HepG2 (cell line): ENCODE results near the gene SSR2. TPM values are rescaled to one million over a fixed set of nuclear protein-coding genes. Genes with fewer than 3 reads are reported as not detected.
A peak's percentile ranks its signal among the peaks of the same experiment; 100 is the strongest.

Experiments used
- ATF6 ChIP-seq: sonication (generic); formaldehyde crosslinking; conservative IDR thresholded peaks from 2 replicates; pipeline ENCODE4 v1.4.0; 2020; ENCODE audit warnings: missing genetic modification reagents
- GLMP ChIP-seq: sonication (generic); formaldehyde crosslinking; IDR thresholded peaks from 2 replicates; pipeline ENCODE4 v1.9.0; 2021; ENCODE audit warnings: missing genetic modification reagents, mild to moderate bottlenecking, borderline replicate concordance
- GPBP1L1 ChIP-seq: sonication (generic); formaldehyde crosslinking; IDR thresholded peaks from 2 replicates; pipeline ENCODE4 v1.5.0; 2020; ENCODE audit warnings: mild to moderate bottlenecking, missing genetic modification reagents
- GPN1 ChIP-seq: sonication (generic); formaldehyde crosslinking; IDR thresholded peaks from 2 replicates; pipeline ENCODE4 v1.5.1; 2020; ENCODE audit warnings: missing genetic modification reagents, borderline replicate concordance
- HDAC2 ChIP-seq: sonication (generic); formaldehyde crosslinking; IDR thresholded peaks from 2 replicates; pipeline ENCODE4 v1.4.0; 2020; ENCODE audit warnings: missing genetic modification reagents
- HNF1B ChIP-seq: sonication (generic); formaldehyde crosslinking; IDR thresholded peaks from 2 replicates; pipeline ENCODE4 v1.5.1; 2020; ENCODE audit warnings: mild to moderate bottlenecking, moderate library complexity, missing genetic modification reagents
- KDM4B ChIP-seq: sonication (generic); formaldehyde crosslinking; IDR thresholded peaks from 2 replicates; pipeline ENCODE4 v1.4.0; 2020; ENCODE audit warnings: missing genetic modification reagents
- ZBTB21 ChIP-seq: sonication (generic); formaldehyde crosslinking; IDR thresholded peaks from 2 replicates; pipeline ENCODE4 v1.4.0; 2020; ENCODE audit warnings: missing genetic modification reagents
- ZBTB25 ChIP-seq: IDR thresholded peaks from 2 replicates; pipeline ENCODE4 v1.6.1; 2018; ENCODE audit warnings: missing genetic modification reagents
- ZKSCAN1 ChIP-seq: fragments of 150-350 bp; IDR thresholded peaks from 2 replicates; pipeline ENCODE4 v1.6.1; 2014; ENCODE audit warnings: low read length
- ZNF224 ChIP-seq: sonication (generic); formaldehyde crosslinking; IDR thresholded peaks from 2 replicates; pipeline ENCODE4 v1.5.0; 2020; ENCODE audit warnings: mild to moderate bottlenecking, missing genetic modification reagents
- ZNF276 ChIP-seq: sonication (generic); formaldehyde crosslinking; IDR thresholded peaks from 2 replicates; pipeline ENCODE4 v1.4.0; 2020; ENCODE audit warnings: mild to moderate bottlenecking, low read depth, missing genetic modification reagents
- ZNF333 ChIP-seq: sonication (generic); formaldehyde crosslinking; IDR thresholded peaks from 2 replicates; pipeline ENCODE4 v1.4.0; 2020; ENCODE audit warnings: mild to moderate bottlenecking, missing genetic modification reagents, borderline replicate concordance
- ZNF574 ChIP-seq: sonication (generic); formaldehyde crosslinking; IDR thresholded peaks from 2 replicates; pipeline ENCODE4 v1.4.0; 2020; ENCODE audit warnings: missing genetic modification reagents
- ZNF678 ChIP-seq: sonication (generic); formaldehyde crosslinking; IDR thresholded peaks from 2 replicates; pipeline ENCODE4 v1.4.0; 2020; ENCODE audit warnings: mild to moderate bottlenecking, missing genetic modification reagents
- ZNF879 ChIP-seq: sonication (generic); formaldehyde crosslinking; IDR thresholded peaks from 2 replicates; pipeline ENCODE4 v1.8.1; 2023; ENCODE audit warnings: missing genetic modification reagents
- polyA plus RNA-seq, 8 experiments: library from polyadenylated mRNA; depleted of rRNA in 3 of 8; stranded (reverse) in 7 of 8; unstranded in 1 of 8; fragments of >200 nt; fragmentation: Illumina TruSeq in 4 of 8; extraction: Trizol in 4 of 8; gene quantifications; 2 replicates each; pipeline versions ENCODE4 v1.2.1 to v1.2.3, GENCODE V29; 2011 to 2016; ENCODE audit warnings: low read depth in 4 of 8, missing spikeins in 1 of 8, mixed read lengths in 1 of 8; ENCODE audit not compliant: insufficient read depth in 1 of 8
- total RNA-seq, 5 experiments: library from RNA; depleted of rRNA; stranded (reverse); fragments of >200 nt; fragmentation: Illumina TruSeq; extraction: Trizol; gene quantifications; 2 replicates each; pipeline ENCODE4 v1.2.3, GENCODE V29; 2016; ENCODE audit warnings: low read depth in 1 of 5

The SSR2 gene
- total and polyA plus RNA-seq, 2 of the 13 experiments (the other 11 are each of a cell fraction or from before 2014, with no cell fraction given) = 284 to 461 TPM

- TF ChIP-seq ZNF224 (CRISPR knock-in tag) (no peak; the same call in 1 of the 2 replicates), ZNF678 (peak; percentile 53; the same call in 1 of the 2 replicates), HNF1B (peak; percentile 80), ZNF276 (CRISPR knock-in tag) (0 out of 2 replicates have a peak, but pooled peaks have one; percentile 68), GPN1 (CRISPR knock-in tag) (no peak), GLMP (CRISPR knock-in tag) (no peak), GPBP1L1 (CRISPR knock-in tag) (no peak), ZBTB21 (CRISPR knock-in tag) (no peak; the same call in 1 of the 2 replicates), HDAC2 (CRISPR knock-in tag) (0 out of 2 replicates have a peak, but pooled peaks have one; percentile 42), ATF6 (CRISPR knock-in tag) (no peak), KDM4B (CRISPR knock-in tag) (peak; percentile 85; the same call in 1 of the 2 replicates), ZKSCAN1 (no peak), ZNF333 (CRISPR knock-in tag) (0 out of 2 replicates have a peak, but pooled peaks have one; percentile 16), ZNF879 (CRISPR knock-in tag) (no peak), ZNF574 (peak; percentile 98), ZBTB25 (CRISPR knock-in tag) (peak; percentile 83)
Observed at GRCh38 chr1:156054500-156055280, 33.9 kb upstream of the SSR2 start, which contains the start of gene LAMTOR2 (continued).
